Upper lobe of right lung (tissue), 1 donor: ENCODE results near the gene RAP2A. TPM values are rescaled to one million over a fixed set of nuclear protein-coding genes. Genes with fewer than 3 reads are reported as not detected.
A peak's percentile ranks its signal among the peaks of the same experiment; 100 is the strongest.

Source experiments
- ATAC-seq: fragments of 200-7000 bp; cut with Tn5 transposase; one replicate; pipeline ENCODE4 v1.9.1; 2020; ENCODE audit warnings: mild to moderate bottlenecking, moderate library complexity
- DNase-seq: peaks from one replicate; pipeline ENCODE4 v3.0.0-alpha.2; 2020
- H3K27ac ChIP-seq: fragments of 200-600 bp; one replicate; pipeline ENCODE4 v1.8.0; 2022
- H3K27me3 ChIP-seq: fragments of 200-600 bp; one replicate; pipeline ENCODE4 v1.8.0; 2022; ENCODE audit warnings: mild to moderate bottlenecking
- H3K36me3 ChIP-seq: fragments of 200-600 bp; one replicate; pipeline ENCODE4 v1.8.0; 2022
- H3K4me1 ChIP-seq: fragments of 200-600 bp; one replicate; pipeline ENCODE4 v1.8.0; 2022
- H3K4me3 ChIP-seq: fragments of 200-600 bp; one replicate; pipeline ENCODE4 v1.8.0; 2022; ENCODE audit warnings: mild to moderate bottlenecking
- H3K9me3 ChIP-seq: fragments of 200-600 bp; one replicate; pipeline ENCODE4 v1.8.0; 2022
- CTCF ChIP-seq: fragments of 200-600 bp; IDR thresholded peaks from one replicate; pipeline ENCODE4 v1.8.0; 2022; ENCODE audit warnings: antibody characterized with exemption
- intact Hi-C: fragments of 100-400 bp; cut with DNase I; formaldehyde crosslinking; loops from one replicate; pipeline ENCODE4 v1.11.0; 2022
- total RNA-seq: library from RNA; stranded (reverse); fragmentation: NEBNext Ultra II Directional; extraction: Animal tissue kit (Norgen Biotek cat#: 25700); gene quantifications from one replicate; pipeline ENCODE4 v1.2.1, GENCODE V29; 2021
- donor health status: DM: no; HTN: yes; CAD: no; lungs with severe emphysema.

Gene RAP2A
- total RNA-seq, 1 donor from 2014 or later: 60.5 TPM

GRCh38 chr13:97395447-97396136 lies 38.4 kb upstream of the RAP2A start:
- TF ChIP-seq CTCF: no peak
- no peaks in the 10 kb centered on the region for H3K9me3 ChIP-seq
- H3K4me1 ChIP-seq: no peaks in the 10 kb centered on the region
- no peak for DNase-seq
- no peak overlapping the region for H3K4me3 ChIP-seq
- H3K27ac ChIP-seq: no peak overlapping the region
- no peak for ATAC-seq
- peaks cover 23% of the 10 kb centered on the region for H3K36me3 ChIP-seq
- no peaks in the 10 kb centered on the region for H3K27me3 ChIP-seq
- intact Hi-C loops: no loop called here

- ATAC-seq (peak; percentile 31), DNase-seq (no peak)
Measured at GRCh38 chr13:97397267-97397666, 36.7 kb upstream of the RAP2A start.

GRCh38 chr13:97401421-97401820 lies 32.5 kb upstream of the RAP2A start:
- Histone ChIP-seq H3K36me3 (no peaks in the 10 kb centered on the region), H3K4me1 (no peaks in the 10 kb centered on the region), H3K9me3 (no peaks in the 10 kb centered on the region), H3K27ac (no peak overlapping the region), H3K4me3 (no peak overlapping the region), H3K27me3 (no peaks in the 10 kb centered on the region)
- TF ChIP-seq CTCF: no peak
- intact Hi-C loops: no loop called here
- DNase-seq: no peak
- no peak for ATAC-seq

More at GRCh38 chr13:97397267-97397666, 36.7 kb upstream of the RAP2A start:
- intact Hi-C loops: no loop called here
- H3K9me3 ChIP-seq: no peaks in the 10 kb centered on the region
- no peaks in the 10 kb centered on the region for H3K27me3 ChIP-seq
- peaks cover 10% of the 10 kb centered on the region for H3K36me3 ChIP-seq
- no peaks in the 10 kb centered on the region for H3K4me1 ChIP-seq
- H3K27ac ChIP-seq: no peak overlapping the region
- TF ChIP-seq CTCF: no peak
- no peak overlapping the region for H3K4me3 ChIP-seq

GRCh38 chr13:97403893-97404750 lies 29.8 kb upstream of the RAP2A start:
- DNase-seq (no peak), ATAC-seq (no peak)
- no peaks in the 10 kb centered on the region for H3K27me3 ChIP-seq
- H3K36me3 ChIP-seq: no peaks in the 10 kb centered on the region
- no peaks in the 10 kb centered on the region for H3K4me1 ChIP-seq
- no peak for TF ChIP-seq CTCF
- no peak overlapping the region for H3K4me3 ChIP-seq
- no peaks in the 10 kb centered on the region for H3K9me3 ChIP-seq
- H3K27ac ChIP-seq: no peak overlapping the region
- intact Hi-C loops: no loop called here

- no peak for TF ChIP-seq CTCF
- Histone ChIP-seq H3K36me3 (no peaks in the 10 kb centered on the region), H3K9me3 (no peaks in the 10 kb centered on the region), H3K4me1 (no peaks in the 10 kb centered on the region), H3K27me3 (no peaks in the 10 kb centered on the region), H3K27ac (no peak overlapping the region), H3K4me3 (no peak overlapping the region)
- ATAC-seq: no peak
- intact Hi-C loops: no loop called here
- no peak for DNase-seq
Measured at GRCh38 chr13:97407540-97407939, 26.4 kb upstream of the RAP2A start.
